WTC11 (cell line): ENCODE data around the gene TMEM106A.
"Not testable (repeated sequence)": the region's sequence is repeated elsewhere in the genome, so short reads cannot be mapped to it uniquely, and the experiment has no call there.

ENCODE experiments used
- CTCF ChIP-seq: fragments of 200-600 bp; IDR thresholded peaks from 2 replicates; pipeline ENCODE4 v1.8.0; 2022; ENCODE audit warnings: antibody characterized with exemption
- SP1 ChIP-seq: sonication (generic); formaldehyde crosslinking; conservative IDR thresholded peaks from 2 replicates; pipeline ENCODE4 v1.8.1; 2022; ENCODE audit warnings: missing genetic modification reagents

DNA sequence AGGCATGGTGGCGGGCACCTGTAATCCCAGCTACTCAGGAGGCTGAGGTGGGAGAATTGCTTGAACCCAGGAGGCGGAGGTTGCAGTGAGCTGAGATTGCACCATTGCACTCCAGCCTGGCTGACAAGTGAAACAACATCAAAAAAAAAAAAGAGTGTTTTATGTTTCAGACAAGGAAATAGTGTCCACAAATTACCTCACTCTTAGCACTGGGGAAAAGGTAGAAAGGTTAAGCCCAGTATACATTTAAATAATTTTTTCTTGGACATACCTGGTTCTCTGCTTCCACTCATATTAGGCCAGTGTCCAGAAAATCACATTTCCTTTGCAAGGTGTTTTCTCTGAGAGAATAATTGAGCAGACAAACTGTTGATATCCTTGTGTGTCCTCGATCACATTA is 8.7 kb upstream of the TMEM106A start:
- TF ChIP-seq CTCF; SP1 (CRISPR knock-in tag): not testable (repeated sequence)
